Gastrocnemius medialis (tissue), 4 donors: ENCODE measurements around the gene TCP11L2.

Source experiments
- POLR2A ChIP-seq, 2 donors: fragments of 450-650 bp; IDR thresholded peaks; one replicate each; pipeline ENCODE4 v1.6.1; 2017; ENCODE audit warnings: antibody characterized with exemption in 2 of 2, mild to moderate bottlenecking in 2 of 2, moderate library complexity in 2 of 2
- TF ChIP-seq, protein P1 (sequence below), 5 experiments: fragments of 450-650 bp in 3 of 5; fragments of 200-600 bp in 2 of 5; sonication (generic) in 2 of 5; IDR thresholded peaks in 4 of 5; conservative IDR thresholded peaks in 1 of 5; 1 replicate in 4 of 5; 2 replicates in 1 of 5; pipeline ENCODE4 v1.5.1; 2016 to 2019; ENCODE audit warnings: antibody characterized with exemption in 5 of 5, mild to moderate bottlenecking in 3 of 5, moderate library complexity in 3 of 5

DNA sequence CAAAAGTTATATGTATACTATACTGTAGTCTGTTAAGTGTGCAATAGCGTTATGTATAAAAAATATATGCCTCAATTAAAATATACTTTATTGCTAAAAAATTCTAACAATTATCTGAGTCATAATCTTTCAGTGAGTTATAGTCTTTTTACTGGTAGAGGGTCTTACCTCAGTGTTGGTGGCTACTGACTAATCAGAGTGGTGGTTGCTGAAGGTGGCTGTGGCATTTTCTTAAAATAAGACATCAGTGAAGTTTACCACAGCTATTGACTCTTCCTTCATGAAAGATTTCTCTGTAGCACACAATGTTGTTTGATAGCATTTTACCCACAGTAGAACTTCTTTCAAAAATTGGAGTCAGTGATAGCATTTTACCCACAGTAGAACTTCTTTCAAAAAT, 78.4 kb downstream of the TCP11L2 start:
- TF ChIP-seq, protein P1, sequence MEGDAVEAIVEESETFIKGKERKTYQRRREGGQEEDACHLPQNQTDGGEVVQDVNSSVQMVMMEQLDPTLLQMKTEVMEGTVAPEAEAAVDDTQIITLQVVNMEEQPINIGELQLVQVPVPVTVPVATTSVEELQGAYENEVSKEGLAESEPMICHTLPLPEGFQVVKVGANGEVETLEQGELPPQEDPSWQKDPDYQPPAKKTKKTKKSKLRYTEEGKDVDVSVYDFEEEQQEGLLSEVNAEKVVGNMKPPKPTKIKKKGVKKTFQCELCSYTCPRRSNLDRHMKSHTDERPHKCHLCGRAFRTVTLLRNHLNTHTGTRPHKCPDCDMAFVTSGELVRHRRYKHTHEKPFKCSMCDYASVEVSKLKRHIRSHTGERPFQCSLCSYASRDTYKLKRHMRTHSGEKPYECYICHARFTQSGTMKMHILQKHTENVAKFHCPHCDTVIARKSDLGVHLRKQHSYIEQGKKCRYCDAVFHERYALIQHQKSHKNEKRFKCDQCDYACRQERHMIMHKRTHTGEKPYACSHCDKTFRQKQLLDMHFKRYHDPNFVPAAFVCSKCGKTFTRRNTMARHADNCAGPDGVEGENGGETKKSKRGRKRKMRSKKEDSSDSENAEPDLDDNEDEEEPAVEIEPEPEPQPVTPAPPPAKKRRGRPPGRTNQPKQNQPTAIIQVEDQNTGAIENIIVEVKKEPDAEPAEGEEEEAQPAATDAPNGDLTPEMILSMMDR (IDR thresholded peaks at IDR 0.05 in 4 of 5, conservative IDR thresholded peaks at IDR 0.05 in 1 of 5): no peak
- no peak for TF ChIP-seq POLR2A (IDR thresholded peaks at IDR 0.05)
